ENCODE results near the gene MAP2K5. TPM values are rescaled to one million over a fixed set of nuclear protein-coding genes. Genes with fewer than 3 reads are reported as not detected.

MAP2K5 gene
- total RNA-seq, 1 experiment from 2014 or later, result 3.8 TPM

DNA sequence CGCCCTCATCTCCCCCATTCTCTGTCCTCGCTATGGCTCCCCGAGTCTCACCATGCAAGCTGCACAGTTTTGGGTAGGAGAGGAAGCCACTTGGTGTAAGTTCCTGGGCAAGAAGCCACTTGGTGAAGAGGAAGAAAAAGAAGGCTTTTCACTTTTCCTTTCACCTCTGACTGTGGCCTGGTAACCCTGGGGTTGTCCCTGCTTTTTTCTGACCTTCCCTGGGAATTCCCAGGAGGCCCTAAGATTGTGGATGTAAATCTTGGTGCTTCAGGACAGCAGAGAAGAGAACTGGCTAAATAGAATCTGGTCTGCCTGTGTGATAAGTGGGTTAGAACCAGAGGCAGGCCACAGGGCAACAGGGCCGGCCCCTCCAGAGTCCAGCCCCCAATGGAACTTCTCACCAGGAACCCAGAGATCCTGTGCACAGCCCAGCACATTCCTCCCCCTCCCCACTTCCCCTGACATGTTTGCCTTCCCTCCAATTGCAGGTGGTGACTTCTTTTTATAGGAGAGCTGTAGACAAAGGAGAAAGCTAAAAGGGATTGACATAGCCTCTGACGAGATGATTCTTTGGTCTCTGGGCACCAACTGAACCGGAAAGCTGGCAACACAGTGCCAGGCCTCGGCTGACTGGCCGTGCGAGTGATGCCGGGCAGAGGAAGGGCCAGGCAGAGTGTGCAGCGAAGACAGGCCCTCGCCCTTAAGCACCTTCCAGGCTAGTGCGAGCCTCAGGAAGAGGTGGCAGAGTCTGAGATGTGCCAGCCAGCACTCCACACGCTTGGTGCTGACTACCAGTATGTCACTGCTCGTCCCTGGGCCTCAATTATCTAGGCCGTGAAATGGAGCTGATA lies 263.4 kb downstream of the MAP2K5 start:
- DNase-seq (ENCODE audit: low spot score), result no peak

DNA sequence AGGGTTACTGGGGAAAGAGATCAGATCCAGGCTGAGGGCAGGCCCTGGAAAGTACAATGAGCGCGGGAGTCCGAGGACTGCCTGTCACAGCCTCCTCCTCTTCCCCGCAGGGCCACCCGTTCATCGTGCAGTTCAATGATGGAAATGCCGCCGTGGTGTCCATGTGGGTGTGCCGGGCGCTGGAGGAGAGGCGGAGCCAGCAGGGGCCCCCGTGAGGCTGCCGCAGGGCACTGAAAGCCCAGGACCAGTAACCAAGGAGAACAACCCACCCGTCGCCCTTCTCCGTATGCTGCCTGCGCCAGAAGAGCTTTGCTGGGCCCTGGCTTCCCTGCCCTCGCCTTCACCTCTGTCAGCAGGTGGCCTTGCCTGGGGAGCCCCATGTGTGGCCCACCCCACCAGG lies 264.0 kb downstream of the MAP2K5 start:
- no peak for DNase-seq (ENCODE audit: low spot score)

DNA sequence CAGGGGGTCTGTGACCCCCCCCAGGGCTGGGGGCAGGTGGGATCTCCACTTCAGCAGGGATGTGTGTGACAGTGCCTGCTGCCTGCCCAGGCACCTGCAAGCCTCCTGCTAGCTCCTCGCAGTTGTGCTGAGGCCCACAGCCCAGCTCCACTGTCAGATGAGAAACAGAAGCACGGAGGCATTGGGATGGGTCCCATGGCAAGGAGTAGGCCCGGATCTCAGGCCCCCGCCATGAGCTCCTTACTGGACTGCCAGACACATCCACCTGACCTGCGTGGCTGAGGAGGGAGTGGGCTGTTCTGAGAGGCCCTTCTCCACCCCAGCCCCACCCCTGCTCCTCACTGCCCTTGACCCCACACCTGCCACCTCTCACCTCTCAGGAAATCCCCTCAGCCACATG lies 264.6 kb downstream of the MAP2K5 start:
- no peak for DNase-seq (ENCODE audit: low spot score)

DNA sequence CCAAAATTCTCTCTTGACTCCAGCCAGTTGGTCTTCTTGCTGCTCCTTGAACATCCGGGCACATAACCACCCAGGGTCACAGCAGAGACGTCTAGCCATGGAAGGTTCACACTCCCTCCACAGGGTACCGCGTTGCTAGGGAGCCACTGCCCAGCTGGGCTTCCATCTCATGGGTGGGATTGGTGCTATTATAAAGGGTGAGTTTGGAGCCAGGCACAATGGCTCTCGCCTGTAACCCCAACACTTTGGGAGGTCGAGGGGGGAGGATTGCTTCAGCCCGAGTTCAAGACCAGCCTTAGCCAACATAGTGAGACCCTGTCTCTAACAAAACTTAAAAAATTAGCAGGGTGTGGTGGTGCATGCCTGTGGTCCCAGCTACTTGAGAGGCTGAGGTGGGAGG lies 265.3 kb downstream of the MAP2K5 start:
- no peak for DNase-seq (ENCODE audit: low spot score)

DNA sequence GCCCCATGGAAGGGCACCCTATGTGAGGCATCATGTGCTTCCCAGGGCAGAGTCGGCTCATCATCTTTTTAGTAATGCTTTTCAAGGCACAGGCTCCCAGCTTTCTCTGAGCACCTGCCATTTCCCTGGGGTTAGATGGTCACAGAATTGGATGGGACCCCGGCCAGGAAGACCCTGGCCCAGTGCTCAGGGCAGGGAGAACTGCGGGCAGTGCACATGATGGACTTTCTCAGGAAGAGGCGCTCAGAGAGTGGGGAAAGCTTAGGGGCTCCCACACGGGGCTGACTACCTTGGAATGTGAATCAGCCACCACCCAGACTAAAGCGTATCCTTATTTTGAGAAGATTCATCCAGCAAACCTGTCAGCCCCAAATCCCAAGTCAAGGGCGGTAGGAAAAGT lies 266.3 kb downstream of the MAP2K5 start:
- DNase-seq (ENCODE audit: low spot score), result no peak

DNA sequence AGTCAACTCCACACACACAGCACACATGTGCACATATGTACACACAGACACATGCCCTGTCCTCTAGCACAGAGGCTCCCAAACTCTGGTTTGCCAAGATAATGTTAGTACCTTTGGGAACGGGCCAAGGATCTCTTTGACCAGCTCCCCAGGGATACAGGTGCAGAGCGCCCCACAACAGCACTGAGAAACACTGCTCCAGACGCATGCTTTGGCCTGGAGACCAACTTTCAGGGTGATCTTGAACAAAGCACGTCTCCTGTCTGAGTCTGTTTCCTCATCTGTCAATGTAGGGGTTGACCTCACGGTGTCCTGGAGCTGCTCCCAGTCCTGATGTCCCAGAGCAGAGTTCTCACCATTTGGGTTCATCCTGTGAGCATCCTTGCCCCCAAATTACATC lies 266.9 kb downstream of the MAP2K5 start:
- no peak for DNase-seq (ENCODE audit: low spot score)

DNA sequence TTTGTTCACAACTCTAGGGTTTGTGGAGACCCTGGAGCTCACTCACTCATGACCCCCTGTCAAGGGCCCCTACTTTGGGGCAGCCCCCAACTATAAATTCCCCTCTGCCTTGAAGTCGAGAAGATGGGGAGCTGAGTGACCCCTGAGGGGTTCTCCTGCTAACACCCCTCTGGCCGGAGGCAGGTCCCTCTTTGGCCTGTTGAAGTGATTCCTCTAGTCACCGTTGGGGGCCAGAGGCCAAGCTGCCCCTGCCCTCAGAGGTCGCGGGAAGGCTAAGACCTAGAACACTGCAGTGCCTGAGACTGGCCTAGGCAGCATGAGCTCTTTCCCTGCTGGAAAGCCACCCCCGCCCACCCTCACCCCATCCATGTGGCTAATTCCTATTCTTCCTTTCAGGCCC lies 267.4 kb downstream of the MAP2K5 start:
- DNase-seq (ENCODE audit: low spot score), result no peak

DNA sequence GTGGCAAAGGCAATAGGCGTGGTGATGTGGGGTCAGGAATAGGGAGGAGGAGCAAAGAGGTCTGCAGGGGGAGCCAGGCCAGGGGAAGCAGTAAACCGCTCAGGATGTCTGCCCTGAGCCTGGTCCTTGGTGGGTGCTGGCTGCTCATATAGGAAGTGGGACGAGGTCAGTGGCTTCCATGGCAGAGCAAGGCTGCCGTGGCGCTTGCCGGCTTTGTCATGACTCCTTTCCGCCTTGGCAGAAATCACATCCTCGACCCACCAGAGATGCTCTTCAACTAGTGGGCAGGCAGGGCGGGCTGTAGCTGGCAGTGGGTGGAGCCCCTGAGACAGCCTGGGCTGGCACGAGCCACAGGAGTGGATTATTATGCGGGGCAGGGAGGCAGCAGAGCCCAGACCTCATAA lies 269.7 kb downstream of the MAP2K5 start:
- no peak for DNase-seq (ENCODE audit: low spot score)

DNA sequence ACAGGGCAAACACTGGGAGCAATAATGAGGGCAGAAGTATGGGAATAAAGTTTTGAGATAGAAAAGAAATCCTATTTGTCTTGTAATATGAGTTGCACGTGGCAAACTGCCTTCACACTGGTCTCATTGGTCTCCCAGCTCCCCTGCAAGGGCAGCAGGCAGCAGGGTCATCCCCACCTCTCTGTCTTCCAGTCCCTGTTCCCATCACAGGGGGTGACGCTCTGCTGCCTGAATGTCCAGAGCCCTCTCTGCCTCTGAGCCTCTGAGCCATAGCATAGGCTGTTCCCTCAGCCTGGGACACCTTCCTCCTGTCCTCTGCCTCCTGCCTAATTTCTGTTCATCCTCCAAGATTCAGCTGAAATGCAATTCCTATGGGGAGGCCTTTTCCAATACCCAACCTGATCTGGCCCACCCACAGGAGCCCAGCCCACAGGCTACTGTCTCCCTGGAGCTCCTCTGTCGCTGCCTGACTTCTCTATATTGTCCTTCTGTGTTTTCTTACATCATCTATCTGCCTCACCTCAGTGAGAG lies 270.7 kb downstream of the MAP2K5 start:
- no peak for DNase-seq (ENCODE audit: low spot score)

DNA sequence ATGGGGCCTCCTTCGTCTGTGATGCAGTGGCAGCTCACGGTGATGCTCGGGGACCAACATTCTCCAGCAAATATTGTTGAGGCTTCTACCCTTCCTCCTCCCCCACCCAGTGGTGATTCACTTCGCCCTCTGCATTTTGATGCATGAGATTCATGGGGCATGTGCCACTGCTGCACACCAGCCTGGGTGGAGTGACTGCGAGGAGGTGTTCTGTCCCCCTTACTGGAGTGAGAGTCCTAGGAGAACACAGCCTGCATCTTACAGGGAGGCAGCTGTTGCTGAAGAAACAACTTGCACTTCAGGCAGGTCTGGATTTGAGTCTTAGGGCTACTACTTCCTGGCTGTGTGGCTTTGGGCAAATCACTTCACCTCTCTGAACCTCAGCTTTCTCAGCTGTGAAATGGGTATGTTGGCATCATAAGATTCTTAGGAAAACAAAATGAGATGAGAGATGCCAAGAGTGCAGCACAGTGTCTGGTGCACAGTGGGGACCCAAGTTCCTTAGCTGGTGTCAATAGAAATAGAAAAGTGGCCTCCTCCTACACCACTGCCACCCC lies 272.6 kb downstream of the MAP2K5 start:
- no peak for DNase-seq (ENCODE audit: low spot score)

DNA sequence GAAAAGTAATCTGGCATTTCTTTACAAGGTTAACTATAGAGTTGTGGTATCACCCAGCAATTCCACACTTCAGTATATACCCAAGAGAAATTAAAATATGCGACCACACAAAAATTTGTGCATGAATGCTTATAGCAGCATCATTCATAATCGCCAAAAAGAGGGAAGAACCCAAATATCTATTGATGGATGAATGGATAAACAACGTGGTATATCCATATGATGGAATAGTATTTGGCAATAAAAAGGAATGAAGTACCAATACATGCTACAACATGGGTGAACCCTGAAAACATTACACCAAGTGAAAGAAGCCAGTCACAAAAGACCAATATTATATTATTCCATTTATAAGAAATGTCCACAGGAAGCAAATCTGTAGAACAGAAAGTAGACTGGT lies 274.2 kb downstream of the MAP2K5 start:
- no peak for DNase-seq (ENCODE audit: low spot score)

DNA sequence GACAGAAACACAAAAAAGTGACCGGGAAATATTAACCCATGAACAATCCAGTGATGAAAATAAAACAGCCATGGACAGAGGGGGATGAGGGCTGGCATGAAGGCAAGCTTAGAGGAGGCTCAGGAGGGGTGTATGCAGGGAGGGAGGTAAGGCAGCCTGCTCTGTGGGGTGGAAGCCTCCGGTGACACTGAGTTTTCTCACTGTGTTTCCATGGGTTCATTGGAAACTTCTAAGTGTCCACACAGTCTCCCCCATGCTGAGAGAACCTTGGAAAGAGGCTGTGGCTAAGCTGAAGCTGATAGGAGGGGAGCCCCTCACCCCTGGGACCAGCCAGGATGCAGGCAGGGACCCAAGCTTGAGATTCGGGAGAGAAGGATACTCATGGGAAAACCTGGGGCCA lies 276.0 kb downstream of the MAP2K5 start:
- no peak for DNase-seq (ENCODE audit: low spot score)

DNA sequence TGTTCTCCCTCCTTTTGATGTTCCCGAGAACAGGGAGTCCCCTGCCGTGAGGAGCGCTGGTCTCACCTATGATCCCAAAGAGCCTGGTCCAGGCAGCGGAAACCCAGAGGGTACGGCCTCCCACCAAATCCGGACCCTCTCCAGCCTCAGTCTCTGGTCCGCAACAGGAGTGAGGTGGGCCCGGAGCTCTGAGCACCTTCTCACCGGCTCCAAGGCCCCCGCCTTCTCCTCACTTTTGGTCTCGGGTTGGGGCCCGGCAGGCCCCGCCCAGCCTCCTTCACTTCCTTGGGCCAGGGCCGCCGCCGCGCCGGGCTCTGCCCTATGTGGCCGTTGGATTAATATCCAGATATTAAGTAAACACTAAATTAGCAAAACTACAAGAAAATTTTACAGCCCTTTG lies 277.1 kb downstream of the MAP2K5 start:
- no peak for DNase-seq (ENCODE audit: low spot score)

DNA sequence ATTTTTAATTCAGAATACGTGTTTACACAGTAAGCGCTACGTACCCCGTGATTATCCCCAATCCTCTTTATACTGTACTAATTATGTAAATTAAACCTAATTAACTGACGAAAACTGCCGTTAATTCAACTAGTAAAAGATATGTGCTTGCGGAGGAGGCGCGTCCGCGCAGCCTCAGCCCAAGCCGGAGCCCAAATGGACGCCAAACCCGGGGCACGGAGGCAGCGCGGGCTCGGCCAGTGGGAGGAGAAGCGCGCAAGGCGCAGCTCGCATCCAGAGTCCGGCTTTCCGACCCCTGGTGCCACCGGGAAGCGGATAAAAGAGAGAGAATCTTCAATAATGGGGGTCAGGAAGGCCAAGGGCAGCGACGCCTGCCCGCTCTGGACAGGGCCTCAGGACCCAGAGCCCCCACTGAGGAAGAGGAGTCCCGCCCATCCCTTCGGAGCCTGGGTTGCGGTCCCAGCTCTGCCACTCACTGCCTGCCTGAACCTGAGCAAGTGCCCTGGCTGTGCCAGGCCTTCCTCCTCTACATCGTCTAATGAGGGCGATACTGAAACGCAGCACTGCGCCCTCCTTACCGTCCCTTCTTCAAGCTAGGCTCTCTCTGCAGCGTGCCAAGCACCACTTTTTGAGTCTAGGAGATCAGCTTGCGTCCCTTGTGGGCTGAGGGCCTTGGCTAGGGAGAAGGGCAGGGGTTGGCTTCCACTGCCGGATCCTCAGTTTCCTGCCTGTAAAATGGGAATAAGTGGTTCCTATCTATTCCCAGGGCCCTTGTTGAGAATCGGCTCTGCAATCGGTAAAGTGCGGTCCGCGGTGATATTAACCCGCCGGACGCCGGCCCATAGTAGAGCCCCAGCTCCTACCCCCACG lies 277.9 kb downstream of the MAP2K5 start:
- DNase-seq (ENCODE audit: low spot score), result no peak

DNA sequence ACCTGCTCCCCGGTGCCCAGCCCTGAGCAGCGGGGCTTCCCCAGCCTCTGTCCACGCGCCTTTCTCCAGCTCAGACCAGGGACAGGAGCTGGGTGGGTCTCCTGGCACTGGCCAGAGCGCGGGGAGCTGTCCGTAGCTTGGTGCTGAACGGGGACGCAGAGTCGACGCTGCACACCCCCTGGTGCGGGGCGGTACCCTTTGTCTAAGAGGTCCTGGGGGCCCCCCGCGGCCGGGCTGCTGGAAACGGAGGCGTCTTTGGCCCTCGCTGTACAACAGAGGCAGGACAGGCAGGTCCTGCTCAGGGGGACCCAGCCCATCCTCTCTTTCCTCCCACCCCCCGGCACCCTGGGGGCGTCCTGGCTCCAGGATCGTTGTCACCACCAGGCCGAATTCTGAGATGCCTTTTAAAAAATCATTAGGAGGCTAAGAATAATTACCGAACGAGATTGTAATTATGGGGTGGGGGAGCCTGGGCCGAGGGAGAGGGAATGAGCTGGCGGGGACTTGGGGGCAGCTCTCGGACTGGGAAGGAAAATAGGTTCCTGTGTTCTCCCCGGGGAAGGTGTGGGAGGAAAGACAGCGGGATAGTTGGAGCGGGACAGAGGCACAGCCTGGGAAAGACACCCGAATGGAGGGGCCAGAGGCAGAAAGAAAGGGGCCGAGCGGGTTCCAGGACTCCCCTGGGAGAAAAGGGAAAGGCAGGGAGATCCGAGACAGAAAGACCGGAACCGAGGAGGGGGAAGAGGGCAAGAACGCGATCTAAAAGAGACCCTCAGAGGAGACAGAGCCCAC lies 278.7 kb downstream of the MAP2K5 start:
- no peak for DNase-seq (ENCODE audit: low spot score)

DNA sequence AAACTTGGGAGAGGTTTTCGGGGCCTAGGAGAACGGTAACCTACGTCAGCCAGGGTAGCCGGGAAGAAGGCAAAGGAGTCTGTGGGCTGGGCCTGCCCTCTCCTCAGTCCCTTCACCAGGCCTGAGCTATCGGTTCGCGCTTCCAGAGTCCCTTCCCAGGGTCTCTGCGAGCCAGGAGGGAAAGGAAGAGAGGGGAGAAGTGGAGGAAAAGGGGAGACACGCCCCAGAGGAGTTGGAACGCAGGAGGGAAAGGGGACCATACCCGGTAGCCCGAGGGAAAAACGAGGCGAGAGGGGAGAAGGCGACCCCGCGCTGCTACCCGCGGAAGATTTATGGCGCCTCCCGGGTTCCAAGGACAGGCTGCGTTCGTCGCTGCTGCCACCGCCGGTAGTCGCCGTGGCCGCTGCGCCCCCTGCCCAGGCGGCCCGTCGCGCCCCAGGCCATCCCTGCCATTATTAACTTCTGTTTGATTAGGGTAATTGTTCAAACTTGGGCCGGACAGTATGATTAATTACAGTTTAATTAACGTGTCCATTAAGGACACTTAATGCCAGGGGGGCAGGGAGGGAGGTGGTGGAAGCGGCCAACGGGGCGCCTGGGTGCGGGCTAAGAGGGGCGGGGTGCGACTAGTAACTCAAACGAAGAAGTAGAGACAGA lies 279.4 kb downstream of the MAP2K5 start:
- DNase-seq (ENCODE audit: low spot score), result no peak

DNA sequence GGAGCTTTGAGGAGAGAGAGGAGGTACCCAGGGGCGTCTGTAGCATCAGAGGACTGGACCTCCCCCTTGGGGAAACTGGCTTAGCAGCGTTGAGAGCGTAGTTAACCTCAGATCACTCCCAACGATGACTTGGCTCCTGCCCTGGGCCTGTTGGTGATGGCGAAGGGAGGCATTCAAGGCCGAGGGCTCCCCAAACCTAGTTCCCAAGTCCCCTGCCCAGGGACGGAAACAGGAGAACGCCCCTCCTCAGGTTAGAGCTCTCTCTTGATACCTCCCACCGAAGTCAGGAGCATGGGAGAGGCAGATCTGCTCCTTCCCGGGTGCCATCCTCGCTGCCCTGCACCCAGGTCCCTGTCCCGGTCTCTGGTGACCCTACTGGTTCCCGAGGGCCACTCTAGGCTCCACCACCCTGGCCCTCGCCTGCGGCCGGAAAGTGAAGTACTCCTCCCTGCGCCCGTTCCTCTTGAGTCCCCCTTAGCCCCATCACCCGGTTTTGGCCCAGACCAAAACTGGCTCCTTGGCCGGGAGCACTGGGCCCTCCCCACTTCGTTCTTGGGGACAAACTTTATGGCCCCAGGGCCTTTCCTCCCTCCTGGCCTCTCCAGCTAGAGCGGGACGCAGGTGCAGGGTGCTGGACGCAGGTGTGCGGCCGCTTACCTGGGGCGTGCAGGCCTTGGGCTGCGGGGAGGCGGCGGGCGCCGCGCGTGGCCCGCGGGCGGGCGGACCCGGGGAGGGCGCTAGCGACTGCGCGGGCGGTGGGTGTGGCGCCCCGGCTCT lies 280.2 kb downstream of the MAP2K5 start:
- no peak for DNase-seq (ENCODE audit: low spot score)

DNA sequence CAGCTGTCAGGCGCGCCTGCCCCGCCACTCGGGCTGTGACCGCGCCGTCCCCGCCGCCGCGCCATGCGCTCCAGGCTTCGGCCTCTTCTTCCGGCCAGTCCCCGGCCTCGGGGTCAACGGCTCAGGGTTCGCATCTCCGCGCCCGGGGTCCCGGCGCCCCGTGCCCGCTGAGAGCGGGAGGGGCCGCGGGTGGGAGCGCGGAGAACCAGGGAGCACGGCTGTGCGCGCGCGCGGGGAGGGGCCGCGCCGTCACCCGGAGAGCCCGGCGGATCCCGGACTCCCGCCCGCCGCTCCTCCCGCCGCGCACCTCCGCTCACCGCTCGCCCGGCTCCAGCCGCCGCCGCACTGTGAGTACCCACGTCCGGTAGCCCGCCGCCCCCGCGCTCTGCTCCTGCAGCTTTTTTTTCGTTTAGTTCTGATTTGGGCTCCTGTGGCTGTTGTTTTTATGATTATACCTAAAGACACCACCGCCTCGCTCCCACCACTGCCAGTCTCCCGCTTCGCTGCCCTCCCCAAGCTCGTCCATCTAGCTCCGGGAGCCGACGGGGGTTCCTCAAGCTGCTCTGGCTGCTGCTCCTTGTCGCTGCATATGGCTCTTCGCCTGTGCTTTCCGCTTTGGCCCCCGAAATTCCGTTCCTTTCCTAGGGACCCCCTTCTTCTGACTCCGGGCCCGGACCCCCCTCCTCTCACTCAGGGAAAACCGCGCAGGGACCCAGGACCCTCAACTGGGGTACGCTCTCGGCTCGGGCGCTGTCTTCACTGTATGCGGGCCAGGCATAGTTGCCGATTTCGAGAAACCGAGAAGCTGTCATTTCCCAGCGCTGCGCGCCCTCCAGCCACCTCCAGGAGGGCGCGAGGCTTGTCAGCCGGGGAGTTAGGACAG lies 281.1 kb downstream of the MAP2K5 start:
- DNase-seq (ENCODE audit: low spot score), result no peak

All from HT-29 (cell line).